SU-DHL-6 (cell line): ENCODE results near the gene EPHA5.

ENCODE experiments used
- H2AFZ ChIP-seq: fragments of 200-600 bp; sonication (generic); 2 replicates; pipeline ENCODE4 v1.6.1; 2014; ENCODE audit warnings: low read depth, mild to moderate bottlenecking, moderate library complexity, mixed read lengths, antibody characterized with exemption, low read length; ENCODE audit not compliant: severe bottlenecking
- H3F3A ChIP-seq: fragments of 200-600 bp; shearing (Covaris generic); 2 replicates; pipeline ENCODE4 v1.6.0; 2016; ENCODE audit warnings: antibody characterized with exemption, mild to moderate bottlenecking; ENCODE audit not compliant: insufficient read depth
- H3K27ac ChIP-seq: fragments of 200-600 bp; sonication (generic); 2 replicates; pipeline ENCODE4 v1.5.1; 2016; ENCODE audit warnings: low read depth, mild to moderate bottlenecking, low read length, moderate library complexity, mixed read lengths
- H3K27me3 ChIP-seq: fragments of 200-600 bp; sonication (generic), shearing (Covaris generic); 2 replicates; pipeline ENCODE4 v1.6.0; 2014; ENCODE audit warnings: mild to moderate bottlenecking, low read length
- H3K36me3 ChIP-seq: fragments of 200-600 bp; sonication (generic); 2 replicates; pipeline ENCODE4 v1.6.1; 2014; ENCODE audit warnings: mild to moderate bottlenecking, low read length, mixed read lengths
- H3K4me2 ChIP-seq: fragments of 300-600, 200-600 bp; shearing (Covaris generic), sonication (generic); 2 replicates; pipeline ENCODE4 v1.6.0; 2014; ENCODE audit warnings: low read length, low read depth, mild to moderate bottlenecking; ENCODE audit not compliant: poor library complexity, severe bottlenecking
- H3K4me3 ChIP-seq: fragments of 200-600 bp; sonication (generic); 2 replicates; pipeline ENCODE4 v1.5.1; 2014; ENCODE audit warnings: antibody characterized with exemption, low read length, mild to moderate bottlenecking, mixed read lengths; ENCODE audit not compliant: insufficient read depth, poor library complexity, severe bottlenecking
- H3K79me2 ChIP-seq: fragments of 200-600 bp; sonication (generic); 2 replicates; pipeline ENCODE4 v1.6.1; 2014; ENCODE audit warnings: mild to moderate bottlenecking, low read length, moderate library complexity; ENCODE audit not compliant: insufficient read depth
- H3K9ac ChIP-seq: fragments of 200-600 bp; sonication (generic); 2 replicates; pipeline ENCODE4 v1.7.0; 2014; ENCODE audit warnings: mild to moderate bottlenecking, low read length
- H3K9me2 ChIP-seq: fragments of 200-600 bp; sonication (generic); replicated peaks from 2 replicates; pipeline ENCODE4 v1.6.1; 2014; ENCODE audit warnings: low read length; ENCODE audit not compliant: insufficient read depth
- H3K9me3 ChIP-seq: fragments of 200-600 bp; sonication (generic); 2 replicates; pipeline ENCODE4 v1.6.1; 2014; ENCODE audit warnings: low read length, mixed read lengths; ENCODE audit not compliant: insufficient read depth
- H4K20me1 ChIP-seq: fragments of 200-600 bp; sonication (generic); 2 replicates; pipeline ENCODE4 v1.6.1; 2014; ENCODE audit warnings: low read depth, mild to moderate bottlenecking, antibody characterized with exemption, low read length, moderate library complexity, mixed read lengths
- EZH2phosphoT487 ChIP-seq: fragments of 200-600 bp; sonication (generic), shearing (Covaris generic); conservative IDR thresholded peaks from 2 replicates; pipeline ENCODE4 v1.6.1; 2018; ENCODE audit warnings: mild to moderate bottlenecking, antibody characterized with exemption, low read length, moderate library complexity, mixed read lengths
- TF ChIP-seq, protein P1 (sequence below): fragments of 200-600 bp; sonication (generic); IDR thresholded peaks from one replicate; pipeline ENCODE4 v1.5.1; 2017; ENCODE audit warnings: antibody characterized with exemption, mild to moderate bottlenecking, low read length, moderate library complexity; ENCODE audit not compliant: insufficient read depth, poor library complexity, severe bottlenecking

Gene EPHA5

DNA sequence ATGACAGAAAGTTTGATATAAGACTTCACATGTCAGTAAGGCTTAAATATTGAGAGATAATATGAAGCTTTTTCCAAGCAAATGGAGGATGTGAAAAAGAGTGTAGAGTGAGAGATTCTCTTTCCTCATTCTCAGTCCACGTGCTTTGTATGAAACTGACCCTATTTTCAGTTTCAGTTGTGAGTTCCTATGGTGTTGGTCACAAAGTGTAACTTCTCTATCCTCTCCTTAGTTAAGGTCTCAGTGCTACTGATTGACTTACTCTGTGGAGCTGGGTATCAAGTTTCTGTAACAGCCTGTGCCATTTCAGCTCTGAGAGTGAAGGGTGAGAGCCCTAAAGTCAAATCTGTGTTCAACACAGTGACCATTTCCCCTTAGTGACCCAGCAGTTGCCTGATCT lies 277.2 kb downstream of the EPHA5 start:
- Histone ChIP-seq H3K9me3 (no peaks in the 10 kb centered on the region), H3F3A (no peaks in the 10 kb centered on the region), H3K27ac (no peak overlapping the region), H4K20me1 (no peaks in the 10 kb centered on the region), H3K27me3 (no peaks in the 10 kb centered on the region), H3K79me2 (no peaks in the 10 kb centered on the region), H3K4me3 (no peak overlapping the region), H3K4me2 (no peak overlapping the region), H3K9ac (no peak overlapping the region), H3K9me2 (no peaks in the 10 kb centered on the region), H2AFZ (no peak overlapping the region), H3K36me3 (no peaks in the 10 kb centered on the region)
- TF ChIP-seq, protein P1, sequence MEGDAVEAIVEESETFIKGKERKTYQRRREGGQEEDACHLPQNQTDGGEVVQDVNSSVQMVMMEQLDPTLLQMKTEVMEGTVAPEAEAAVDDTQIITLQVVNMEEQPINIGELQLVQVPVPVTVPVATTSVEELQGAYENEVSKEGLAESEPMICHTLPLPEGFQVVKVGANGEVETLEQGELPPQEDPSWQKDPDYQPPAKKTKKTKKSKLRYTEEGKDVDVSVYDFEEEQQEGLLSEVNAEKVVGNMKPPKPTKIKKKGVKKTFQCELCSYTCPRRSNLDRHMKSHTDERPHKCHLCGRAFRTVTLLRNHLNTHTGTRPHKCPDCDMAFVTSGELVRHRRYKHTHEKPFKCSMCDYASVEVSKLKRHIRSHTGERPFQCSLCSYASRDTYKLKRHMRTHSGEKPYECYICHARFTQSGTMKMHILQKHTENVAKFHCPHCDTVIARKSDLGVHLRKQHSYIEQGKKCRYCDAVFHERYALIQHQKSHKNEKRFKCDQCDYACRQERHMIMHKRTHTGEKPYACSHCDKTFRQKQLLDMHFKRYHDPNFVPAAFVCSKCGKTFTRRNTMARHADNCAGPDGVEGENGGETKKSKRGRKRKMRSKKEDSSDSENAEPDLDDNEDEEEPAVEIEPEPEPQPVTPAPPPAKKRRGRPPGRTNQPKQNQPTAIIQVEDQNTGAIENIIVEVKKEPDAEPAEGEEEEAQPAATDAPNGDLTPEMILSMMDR = no peak

DNA sequence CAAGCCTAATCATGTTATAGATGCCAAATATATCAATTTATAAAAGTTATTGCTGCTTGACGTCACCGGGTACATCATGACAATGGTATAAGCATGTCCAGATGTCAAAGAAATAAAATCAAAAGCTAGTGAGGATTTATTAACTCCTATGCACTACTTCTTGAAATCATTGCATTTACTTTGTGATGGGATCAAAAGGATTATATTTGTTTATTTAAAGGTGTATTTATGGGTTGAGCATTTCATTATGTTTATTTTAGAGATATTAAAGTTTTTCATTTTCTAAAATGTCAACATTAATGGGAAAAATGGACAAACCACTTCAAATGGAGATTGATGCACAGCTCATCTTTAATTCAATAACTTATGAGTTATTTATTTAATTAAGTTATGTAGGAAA lies 277.8 kb downstream of the EPHA5 start:
- H4K20me1 ChIP-seq = no peaks in the 10 kb centered on the region
- TF ChIP-seq, protein P1 = no peak
- TF ChIP-seq EZH2phosphoT487 = no peak
- H3K4me2 ChIP-seq = no peak overlapping the region
- H3K27ac ChIP-seq = no peak overlapping the region
- H3F3A ChIP-seq = no peaks in the 10 kb centered on the region
- H3K36me3 ChIP-seq = no peaks in the 10 kb centered on the region
- H3K27me3 ChIP-seq = no peaks in the 10 kb centered on the region
- H2AFZ ChIP-seq = no peak overlapping the region
- H3K9me3 ChIP-seq = no peaks in the 10 kb centered on the region
- no peaks in the 10 kb centered on the region for H3K79me2 ChIP-seq
- H3K9me2 ChIP-seq = no peaks in the 10 kb centered on the region
- H3K9ac ChIP-seq = no peak overlapping the region
- no peak overlapping the region for H3K4me3 ChIP-seq

DNA sequence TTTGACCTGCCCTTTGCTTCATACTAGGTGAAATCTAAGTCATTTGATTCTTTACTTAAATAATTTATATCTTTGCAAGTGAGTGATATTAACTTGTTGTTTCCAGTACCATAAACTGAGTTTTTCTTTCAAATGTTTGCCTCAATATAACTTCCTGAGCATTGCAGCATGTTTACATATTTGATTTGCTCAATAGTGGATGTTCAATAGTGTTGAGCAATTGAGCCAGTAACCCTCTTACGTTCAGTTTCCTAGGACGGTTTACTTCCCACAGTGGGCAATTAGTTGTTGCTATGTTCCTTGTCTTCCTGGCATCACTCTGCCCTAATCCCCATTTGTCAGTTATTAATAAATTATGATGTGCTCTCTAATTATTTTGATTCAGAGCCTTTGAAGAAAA lies 278.5 kb downstream of the EPHA5 start:
- Histone ChIP-seq H3K79me2 (no peaks in the 10 kb centered on the region), H3K9me3 (no peaks in the 10 kb centered on the region), H2AFZ (no peak overlapping the region)

More for the DNA sequence above, 278.5 kb downstream of the EPHA5 start:
- Histone ChIP-seq H3K36me3 (no peaks in the 10 kb centered on the region), H3K4me3 (no peak overlapping the region), H3K9me2 (no peaks in the 10 kb centered on the region), H3F3A (no peaks in the 10 kb centered on the region), H4K20me1 (no peaks in the 10 kb centered on the region), H3K27me3 (no peaks in the 10 kb centered on the region), H3K4me2 (no peak overlapping the region), H3K9ac (no peak overlapping the region), H3K27ac (no peak overlapping the region)
- TF ChIP-seq, protein P1 = no peak
- TF ChIP-seq EZH2phosphoT487 = no peak
